Stimulated activated naive CD8-positive, alpha-beta T cell treated with anti-CD3 and anti-CD28 coated beads, Interleukin-15, amount 100 ng/mL, for 72 hours (primary cell): Measurements from ENCODE around the gene MTHFS.

ENCODE experiments used
- ATAC-seq: fragments of 150-1000 bp; cut with Tn5 transposase; 2 replicates; pipeline ENCODE4 v1.10.0; 2021; ENCODE audit warnings: mild to moderate bottlenecking, moderate library complexity
- DNase-seq, 2 donors: peaks; one replicate each; pipeline ENCODE4 v3.0.0; 2021 to 2022
- H3K27ac Mint-ChIP-seq, 2 donors: one replicate each; pipeline ENCODE4 v1.8.0; 2022; ENCODE audit warnings: mild to moderate bottlenecking in 2 of 2, mixed read lengths in 2 of 2, moderate library complexity in 2 of 2
- H3K27me3 Mint-ChIP-seq: one replicate; pipeline ENCODE4 v1.8.0; 2022; ENCODE audit warnings: mixed read lengths
- H3K4me1 Mint-ChIP-seq: one replicate; pipeline ENCODE4 v1.8.0; 2022; ENCODE audit warnings: mild to moderate bottlenecking, mixed read lengths
- H3K4me3 Mint-ChIP-seq, 2 donors: one replicate each; pipeline ENCODE4 v1.8.0; 2022; ENCODE audit warnings: mild to moderate bottlenecking in 2 of 2, mixed read lengths in 2 of 2, moderate library complexity in 1 of 2
- H3K9me3 Mint-ChIP-seq, 2 donors: one replicate each; pipeline ENCODE4 v1.8.0; 2022; ENCODE audit warnings: mixed read lengths in 2 of 2

The MTHFS gene

DNA sequence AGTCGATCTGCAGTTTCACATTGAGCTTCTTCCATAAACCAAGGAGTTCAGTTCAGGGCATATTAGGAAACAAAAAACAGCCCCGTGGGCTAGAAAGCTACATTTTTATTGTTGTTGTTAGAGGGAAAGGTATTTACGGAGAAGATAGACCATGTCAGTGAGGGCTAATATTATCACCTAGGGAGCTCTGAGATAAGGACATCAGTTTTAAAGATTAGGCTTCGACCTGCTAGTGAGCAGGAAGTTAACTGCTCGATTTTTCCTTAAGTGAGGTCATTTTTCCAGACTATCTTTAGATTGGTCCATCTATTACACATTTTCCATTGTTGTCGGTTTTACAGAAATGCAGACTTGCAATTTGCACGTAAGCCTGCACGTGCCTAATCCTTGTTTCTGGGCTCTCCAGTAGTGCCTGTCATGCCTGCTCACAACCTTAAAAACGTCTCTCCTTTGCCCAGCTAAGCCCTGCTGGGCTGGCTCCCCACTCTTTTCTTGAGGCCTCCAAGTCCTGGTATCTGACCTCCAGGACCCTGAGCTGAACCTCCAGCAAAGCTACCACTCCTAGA lies 72.6 kb downstream of the MTHFS start:
- ATAC-seq: no peak
- DNase-seq: no peak
- H3K27ac Mint-ChIP-seq: no peak overlapping the region
- peaks cover 11 to 14% of the 10 kb centered on the region in 2 donors for H3K9me3 Mint-ChIP-seq
- no peaks in the 10 kb centered on the region for H3K27me3 Mint-ChIP-seq
- H3K4me1 Mint-ChIP-seq: no peaks in the 10 kb centered on the region
- no peak overlapping the region for H3K4me3 Mint-ChIP-seq

DNA sequence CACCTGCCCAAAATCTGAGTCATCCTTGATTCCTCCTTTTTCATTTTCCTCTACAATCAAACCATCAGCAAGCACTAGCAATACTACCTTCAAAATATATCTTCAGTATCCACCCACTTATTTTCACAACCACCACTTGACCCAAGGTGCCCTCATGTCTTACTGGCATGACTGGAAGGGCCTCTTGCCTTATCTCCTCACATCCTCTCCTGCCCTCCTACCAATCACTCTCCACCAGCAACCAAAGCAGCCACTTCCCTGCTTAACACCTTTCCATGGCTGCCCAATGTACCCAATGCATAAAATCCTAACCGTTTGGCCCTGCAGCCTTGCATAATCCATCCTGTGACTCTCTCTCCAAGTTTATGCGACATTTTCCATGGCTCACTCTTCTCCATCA lies 76.0 kb downstream of the MTHFS start:
- no peak overlapping the region for H3K27ac Mint-ChIP-seq
- H3K4me3 Mint-ChIP-seq: no peak overlapping the region
- H3K27me3 Mint-ChIP-seq: no peaks in the 10 kb centered on the region
- H3K4me1 Mint-ChIP-seq: no peaks in the 10 kb centered on the region
- DNase-seq (no peak), ATAC-seq (no peak)
- peaks cover 7 to 20% of the 10 kb centered on the region in 2 donors for H3K9me3 Mint-ChIP-seq

DNA sequence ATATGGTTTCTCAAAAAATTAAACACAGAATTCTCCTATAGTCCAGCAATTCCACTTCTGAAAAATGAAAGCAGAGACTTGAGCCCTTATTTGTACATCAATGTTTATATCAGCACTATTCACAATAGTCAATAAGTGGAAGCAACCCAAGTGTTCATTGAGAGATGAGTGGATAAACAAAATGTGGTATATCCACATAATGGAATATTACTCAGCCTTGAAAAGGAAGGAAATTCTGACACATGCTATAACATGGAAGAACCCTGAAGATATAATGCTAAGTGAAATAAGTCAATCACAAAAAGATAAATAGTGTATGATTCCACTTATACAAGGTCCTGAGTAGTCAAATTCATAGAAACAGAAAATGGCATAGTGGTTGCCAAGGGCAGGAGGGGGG lies 76.6 kb downstream of the MTHFS start:
- Mint-ChIP-seq H3K4me3 (no peak overlapping the region), H3K27me3 (no peaks in the 10 kb centered on the region), H3K9me3 (peaks cover 7 to 20% of the 10 kb centered on the region in 2 donors), H3K27ac (no peak overlapping the region), H3K4me1 (no peaks in the 10 kb centered on the region)
- DNase-seq: no peak
- ATAC-seq: no peak

GRCh38 chr15:79816571-79816970 lies 80.2 kb downstream of the MTHFS start:
- peaks cover 7 to 20% of the 10 kb centered on the region in 2 donors for H3K9me3 Mint-ChIP-seq
- H3K27me3 Mint-ChIP-seq: no peaks in the 10 kb centered on the region
- no peaks in the 10 kb centered on the region for H3K4me1 Mint-ChIP-seq
- H3K4me3 Mint-ChIP-seq: no peak overlapping the region
- ATAC-seq (no peak), DNase-seq (no peak)
- no peak overlapping the region for H3K27ac Mint-ChIP-seq

DNA sequence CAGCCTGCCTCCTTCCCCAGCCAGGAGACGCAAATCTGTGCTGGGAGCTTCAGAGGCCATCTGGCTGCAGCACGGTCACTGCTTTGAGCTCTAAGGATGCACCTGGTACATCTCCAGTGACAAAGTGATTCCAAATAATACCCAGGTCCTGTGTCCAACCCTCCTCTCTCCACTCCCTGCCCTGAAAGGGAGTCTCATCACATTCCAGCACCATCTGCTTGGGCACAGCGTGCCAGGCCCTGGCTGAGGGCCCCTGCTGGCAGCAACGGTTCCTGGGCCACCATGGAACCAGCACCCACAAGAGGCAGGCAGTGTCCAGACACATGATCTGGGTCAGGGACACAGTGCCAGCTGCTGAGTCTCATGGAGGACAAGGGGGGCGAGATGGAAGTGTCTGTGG lies 81.3 kb downstream of the MTHFS start:
- DNase-seq (no peak), ATAC-seq (no peak)
- Mint-ChIP-seq H3K4me1 (no peaks in the 10 kb centered on the region), H3K9me3 (peaks cover 0 to 10% of the 10 kb centered on the region in 2 donors), H3K4me3 (no peak overlapping the region), H3K27ac (no peak overlapping the region), H3K27me3 (no peaks in the 10 kb centered on the region)

GRCh38 chr15:79812541-79812940 lies 84.3 kb downstream of the MTHFS start:
- Mint-ChIP-seq H3K9me3 (no peaks in the 10 kb centered on the region), H3K4me3 (no peak overlapping the region), H3K4me1 (no peaks in the 10 kb centered on the region), H3K27me3 (no peaks in the 10 kb centered on the region), H3K27ac (peak overlapping the region in 1 of 2 donors; percentile 38)
- no peak for DNase-seq
- no peak for ATAC-seq

GRCh38 chr15:79811406-79812405 lies 85.1 kb downstream of the MTHFS start:
- ATAC-seq: no peak
- no peaks in the 10 kb centered on the region for H3K9me3 Mint-ChIP-seq
- no peak overlapping the region for H3K4me3 Mint-ChIP-seq

DNA sequence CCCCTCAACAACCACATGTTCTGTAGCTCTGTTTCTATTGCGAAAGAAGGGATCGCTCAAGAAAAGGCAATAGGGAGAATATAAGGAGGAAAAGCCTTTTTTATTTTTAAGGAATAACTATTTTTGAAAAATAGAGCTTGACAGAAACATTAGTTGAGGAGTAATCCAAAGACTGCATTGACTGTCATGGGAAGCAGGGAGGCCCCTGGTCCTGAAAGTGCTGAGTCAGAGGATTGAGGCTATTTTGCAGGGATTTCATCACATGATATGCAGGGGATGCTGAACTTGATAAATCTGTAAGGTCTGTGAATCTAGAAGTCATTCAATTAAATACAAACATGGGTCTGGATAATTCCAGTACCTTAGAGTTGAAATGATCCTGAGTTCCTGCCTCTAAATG lies 92.0 kb downstream of the MTHFS start:
- ATAC-seq (no peak), DNase-seq (no peak)
- no peaks in the 10 kb centered on the region for H3K4me1 Mint-ChIP-seq
- H3K4me3 Mint-ChIP-seq: no peak overlapping the region
- no peaks in the 10 kb centered on the region for H3K9me3 Mint-ChIP-seq
- no peak overlapping the region for H3K27ac Mint-ChIP-seq
- peaks cover 18% of the 10 kb centered on the region for H3K27me3 Mint-ChIP-seq

More at GRCh38 chr15:79811406-79812405, 85.1 kb downstream of the MTHFS start:
- Mint-ChIP-seq H3K27ac (no peak overlapping the region), H3K27me3 (no peaks in the 10 kb centered on the region), H3K4me1 (no peaks in the 10 kb centered on the region)
- no peak for DNase-seq

- DNase-seq (no peak), ATAC-seq (no peak)
- no peak overlapping the region for H3K27ac Mint-ChIP-seq
- no peaks in the 10 kb centered on the region for H3K4me1 Mint-ChIP-seq
- H3K4me3 Mint-ChIP-seq: no peak overlapping the region
- H3K9me3 Mint-ChIP-seq: no peaks in the 10 kb centered on the region
- H3K27me3 Mint-ChIP-seq: peaks cover 6% of the 10 kb centered on the region
Observed at GRCh38 chr15:79798311-79798710, 98.5 kb downstream of the MTHFS start.
